ENCODE data around the gene FAM229B.

Gene FAM229B

DNA sequence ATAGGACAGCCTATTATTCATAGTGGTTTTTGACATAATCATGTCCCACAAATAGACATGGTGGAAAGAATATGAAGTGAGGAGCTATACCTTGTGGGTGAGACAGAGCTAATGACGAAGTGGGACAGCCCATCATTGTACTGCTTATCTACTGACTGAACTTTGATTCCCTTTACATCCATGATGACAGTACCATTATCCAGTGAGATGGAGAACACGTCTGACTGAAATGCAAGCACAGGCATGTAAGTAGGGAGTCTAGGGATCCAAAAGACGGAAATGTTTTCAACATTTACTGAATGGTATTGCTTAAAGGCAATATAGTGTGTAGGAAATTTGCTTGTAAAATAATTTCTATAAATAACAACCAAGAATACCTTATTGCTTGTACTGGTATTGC is 43.5 kb downstream of the FAM229B start:
- DNase-seq, result no peak

DNA sequence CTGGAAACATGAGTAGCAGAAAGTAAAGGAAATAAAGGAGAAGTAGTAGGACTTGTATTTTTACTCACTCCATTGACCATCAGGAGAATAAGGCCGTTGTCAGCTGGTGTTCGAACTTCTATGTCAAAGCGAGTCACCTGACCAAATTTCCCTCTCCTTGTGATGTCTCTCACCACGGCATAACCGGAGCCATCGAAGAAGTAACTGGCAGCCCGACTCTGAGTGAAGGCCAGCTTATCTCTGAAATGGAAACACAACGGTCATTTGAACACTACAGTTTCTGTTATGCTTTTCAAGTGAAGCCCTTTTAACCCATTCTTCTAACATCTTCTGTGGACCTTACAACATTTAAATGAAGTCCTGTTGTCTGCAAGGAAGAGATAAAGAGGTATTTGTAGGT is 51.7 kb downstream of the FAM229B start:
- DNase-seq, result no peak

DNA sequence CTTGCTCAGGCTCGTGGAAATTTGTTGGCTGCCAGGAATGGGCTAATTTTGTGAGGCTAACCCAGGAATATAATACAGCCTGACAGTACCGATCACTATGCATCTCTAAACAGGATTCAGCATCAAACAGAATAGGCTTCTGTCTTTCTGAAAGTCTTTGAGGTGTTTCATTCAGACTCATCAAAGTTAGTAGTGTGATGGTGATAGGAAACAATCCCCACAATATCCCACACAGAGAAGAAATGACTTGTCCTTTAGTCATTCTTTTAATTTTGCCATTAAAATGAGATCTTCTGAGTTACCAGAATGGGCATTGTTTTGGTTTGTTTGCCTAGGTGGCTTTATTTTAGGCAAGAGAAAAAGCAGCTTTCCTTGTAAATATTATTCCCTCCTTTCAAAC is 54.3 kb downstream of the FAM229B start:
- DNase-seq, result no peak

DNA sequence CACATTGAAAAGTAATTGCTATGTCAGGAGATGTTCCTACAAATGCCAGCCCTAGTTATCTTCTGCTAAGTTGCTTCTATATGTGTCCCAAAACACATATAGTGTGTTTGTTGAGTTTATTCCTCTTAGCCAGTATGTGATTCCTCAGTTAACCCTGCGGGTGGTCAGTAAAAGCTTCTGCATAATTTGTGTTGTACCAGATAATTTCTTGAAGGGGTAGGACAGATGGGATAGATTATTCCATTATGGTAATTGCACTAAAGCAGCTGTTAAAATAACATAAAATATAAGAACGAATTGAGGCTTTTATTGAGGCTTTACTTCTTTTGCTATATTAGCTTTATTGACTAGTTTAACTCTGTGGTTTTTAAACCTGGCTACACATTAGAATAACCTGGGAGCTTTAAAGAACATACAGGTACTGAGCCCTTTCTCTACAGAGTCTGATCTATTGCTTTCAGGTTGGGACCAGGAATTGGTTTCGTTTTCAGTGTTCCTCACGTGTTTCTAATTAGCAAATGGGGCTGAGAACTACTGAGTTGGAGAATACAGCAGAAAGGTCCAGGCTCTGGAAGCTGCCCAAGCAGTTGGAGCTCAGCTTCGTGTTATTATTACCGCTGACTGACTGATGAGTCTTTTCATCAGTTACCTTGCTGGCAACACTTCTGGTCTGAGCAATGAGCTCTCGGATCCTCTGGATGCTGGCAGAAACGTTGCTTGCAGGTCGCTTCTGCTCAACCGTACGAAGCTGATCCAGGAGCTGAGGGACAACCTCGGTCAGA is 56.9 kb downstream of the FAM229B start:
- no peak for DNase-seq

DNA sequence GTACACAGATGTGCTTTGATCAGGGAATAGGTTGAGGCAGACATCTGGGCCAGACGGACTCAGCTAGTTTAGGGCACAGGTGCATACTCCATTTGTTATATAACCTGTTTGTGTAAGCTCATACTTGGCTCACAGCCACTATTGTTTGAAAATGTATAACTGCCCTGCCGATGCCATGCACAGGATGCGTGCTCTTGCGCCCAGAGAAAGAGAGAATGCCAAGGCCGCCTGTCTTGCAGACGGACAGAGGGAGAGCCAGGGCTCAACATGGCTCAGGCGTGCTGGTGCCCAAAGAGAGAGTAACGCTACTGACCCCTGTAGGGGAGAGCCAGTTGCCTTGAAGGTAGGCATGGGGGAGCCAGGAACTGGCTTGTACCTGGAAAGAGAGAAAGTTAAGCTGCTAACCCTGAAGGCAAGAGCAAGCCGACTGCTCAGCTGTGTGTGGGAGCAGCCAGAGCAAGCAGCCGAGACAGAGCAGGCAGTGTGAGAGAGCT is 57.7 kb downstream of the FAM229B start:
- no peak for DNase-seq

DNA sequence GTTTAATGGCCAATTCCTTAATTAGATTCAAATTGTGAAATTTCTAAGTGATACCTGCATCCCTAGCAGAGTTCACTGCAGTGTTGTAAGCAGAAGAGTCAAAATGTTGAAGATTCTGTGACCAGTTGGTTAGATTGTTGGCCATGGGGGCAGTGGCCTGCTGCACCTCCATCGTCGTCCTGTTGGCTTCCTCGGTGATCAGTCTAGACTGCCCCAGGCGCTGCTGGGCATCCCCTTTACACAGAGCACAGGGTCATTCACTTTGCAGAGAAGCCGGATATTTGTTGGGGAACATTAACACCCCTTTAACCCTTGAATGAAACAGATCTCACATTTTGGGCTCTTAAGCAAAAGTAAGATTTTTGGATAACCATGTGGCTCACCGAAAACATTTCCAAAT is 60.7 kb downstream of the FAM229B start:
- no peak for DNase-seq

DNA sequence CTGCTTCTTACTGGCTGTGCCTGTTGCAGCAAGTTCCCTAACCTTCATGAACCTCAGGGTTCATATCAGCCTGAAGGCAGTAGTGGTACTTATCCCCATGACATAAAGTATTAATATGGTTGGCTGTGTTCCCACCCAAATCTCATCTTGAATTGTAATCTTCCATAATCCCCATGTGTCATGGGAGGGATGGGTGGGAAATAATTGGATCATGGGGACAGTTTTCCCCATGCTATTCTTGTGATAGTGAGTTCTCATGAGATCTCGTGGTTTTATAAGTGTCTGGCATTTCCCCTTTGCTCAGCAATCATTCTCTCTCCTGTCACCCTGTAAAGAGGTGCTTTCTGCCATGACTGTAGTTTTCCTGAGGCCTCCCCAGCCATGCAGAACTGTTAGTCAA is 61.8 kb downstream of the FAM229B start:
- DNase-seq, result no peak

DNA sequence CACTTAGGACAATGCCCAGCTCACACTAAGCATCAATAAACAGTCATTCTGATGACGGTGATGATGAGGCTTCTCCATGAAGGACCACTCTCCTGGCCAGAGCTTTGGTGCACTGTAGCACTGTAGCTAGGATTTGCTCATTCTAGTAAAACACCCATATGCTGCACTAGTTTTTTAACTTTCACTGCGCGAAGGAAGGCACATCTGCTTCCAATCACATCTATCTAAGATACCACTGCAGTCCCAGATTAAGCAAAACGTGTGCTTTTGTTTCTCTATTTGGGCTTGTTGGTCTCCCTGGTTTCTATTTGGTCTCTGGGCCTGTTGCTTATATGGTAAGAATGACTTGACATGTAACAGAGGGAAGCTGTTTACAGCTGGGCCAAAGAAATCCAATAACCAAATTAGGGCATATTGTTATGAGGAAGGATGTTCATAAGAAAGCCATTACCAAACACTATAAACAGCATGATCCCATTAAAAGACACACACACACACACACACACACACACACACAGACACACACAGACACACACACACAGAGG is 62.4 kb downstream of the FAM229B start:
- no peak for DNase-seq

DNA sequence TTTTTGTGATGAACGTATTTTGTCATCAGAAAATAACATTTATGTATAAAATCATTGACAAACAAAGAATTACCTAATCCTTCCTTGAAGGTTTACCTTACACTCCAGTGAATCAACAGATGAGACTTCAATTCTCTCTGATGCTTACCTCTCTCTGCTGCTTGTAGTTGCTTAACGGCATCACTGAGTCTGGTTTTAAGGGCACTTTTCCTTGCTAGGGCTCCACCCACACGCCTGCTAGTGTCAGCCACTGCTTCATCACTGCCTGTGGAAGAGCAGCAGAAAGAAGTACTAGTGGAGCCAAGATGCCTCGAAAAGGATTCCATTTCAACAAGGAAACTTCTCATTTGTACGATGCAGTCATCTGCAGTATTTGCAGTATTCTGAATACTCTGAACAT is 63.0 kb downstream of the FAM229B start:
- DNase-seq, result no peak

Measured in right kidney (tissue), 1 donor.